ENCODE results near the gene PAQR8.
"Not testable (repeated sequence)": the region's sequence is repeated elsewhere in the genome, so short reads cannot be mapped to it uniquely, and the experiment has no call there.

PAQR8 gene

GRCh38 chr6:52377538-52378221, 15.7 kb downstream of the PAQR8 start:
- DNase-seq, result no peak

- DNase-seq, result no peak
Measured at GRCh38 chr6:52381249-52381648, 19.3 kb downstream of the PAQR8 start.

GRCh38 chr6:52384145-52384766, 22.3 kb downstream of the PAQR8 start:
- no peak for DNase-seq

- no peak for DNase-seq
Measured at GRCh38 chr6:52385074-52385473, 23.1 kb downstream of the PAQR8 start.

GRCh38 chr6:52388119-52388518, 26.2 kb downstream of the PAQR8 start:
- DNase-seq, result not testable (repeated sequence)

GRCh38 chr6:52388790-52389189, 26.8 kb downstream of the PAQR8 start:
- no peak for DNase-seq

GRCh38 chr6:52389264-52389625, 27.3 kb downstream of the PAQR8 start:
- DNase-seq, result no peak

- peak; percentile 49 for DNase-seq
Measured at GRCh38 chr6:52389626-52390360, 27.8 kb downstream of the PAQR8 start.

- DNase-seq, result peak; percentile 64
Measured at GRCh38 chr6:52390361-52390727, 28.4 kb downstream of the PAQR8 start.

- no peak for DNase-seq
Measured at GRCh38 chr6:52391599-52391998, 29.6 kb downstream of the PAQR8 start.

GRCh38 chr6:52392944-52393343, 31.0 kb downstream of the PAQR8 start:
- peak; percentile 68 for DNase-seq

GRCh38 chr6:52393780-52394179, 31.8 kb downstream of the PAQR8 start:
- no peak for DNase-seq

- DNase-seq, result no peak
Measured at GRCh38 chr6:52394251-52394666, 32.3 kb downstream of the PAQR8 start.

- DNase-seq, result no peak
Measured at GRCh38 chr6:52395969-52396368, 34.0 kb downstream of the PAQR8 start.

- DNase-seq, result peak; percentile 59
Measured at GRCh38 chr6:52399511-52400312, 37.8 kb downstream of the PAQR8 start.

- no peak for DNase-seq
Measured at GRCh38 chr6:52400313-52401041, 38.5 kb downstream of the PAQR8 start.

- no peak for DNase-seq
Measured at GRCh38 chr6:52403086-52403485, 41.1 kb downstream of the PAQR8 start.

- DNase-seq, result no peak
Measured at GRCh38 chr6:52403627-52404026, 41.7 kb downstream of the PAQR8 start.

- no peak for DNase-seq
Measured at GRCh38 chr6:52405243-52405642, 43.3 kb downstream of the PAQR8 start.

GRCh38 chr6:52407467-52407866, 45.5 kb downstream of the PAQR8 start:
- DNase-seq, result peak; percentile 45

GRCh38 chr6:52409499-52409898, 47.5 kb downstream of the PAQR8 start:
- no peak for DNase-seq

- DNase-seq, result no peak
Measured at GRCh38 chr6:52410979-52411378, 49.0 kb downstream of the PAQR8 start.

Measured in fibroblast of skin of abdomen (primary cell).